22Rv1 (cell line): ENCODE results near the gene PCDH9.

Source experiments
- H3K27ac ChIP-seq: fragments of 450-650 bp; 2 replicates; pipeline ENCODE4 v1.5.1; 2017
- ZFX ChIP-seq: fragments of 450-650 bp; IDR thresholded peaks from 2 replicates; pipeline ENCODE4 v1.6.1; 2017; ENCODE audit warnings: antibody characterized with exemption, borderline replicate concordance
- TF ChIP-seq, protein P1 (sequence below): fragments of 450-650 bp; IDR thresholded peaks from 2 replicates; pipeline ENCODE4 v1.5.1; 2017; ENCODE audit warnings: mild to moderate bottlenecking

The PCDH9 gene

DNA sequence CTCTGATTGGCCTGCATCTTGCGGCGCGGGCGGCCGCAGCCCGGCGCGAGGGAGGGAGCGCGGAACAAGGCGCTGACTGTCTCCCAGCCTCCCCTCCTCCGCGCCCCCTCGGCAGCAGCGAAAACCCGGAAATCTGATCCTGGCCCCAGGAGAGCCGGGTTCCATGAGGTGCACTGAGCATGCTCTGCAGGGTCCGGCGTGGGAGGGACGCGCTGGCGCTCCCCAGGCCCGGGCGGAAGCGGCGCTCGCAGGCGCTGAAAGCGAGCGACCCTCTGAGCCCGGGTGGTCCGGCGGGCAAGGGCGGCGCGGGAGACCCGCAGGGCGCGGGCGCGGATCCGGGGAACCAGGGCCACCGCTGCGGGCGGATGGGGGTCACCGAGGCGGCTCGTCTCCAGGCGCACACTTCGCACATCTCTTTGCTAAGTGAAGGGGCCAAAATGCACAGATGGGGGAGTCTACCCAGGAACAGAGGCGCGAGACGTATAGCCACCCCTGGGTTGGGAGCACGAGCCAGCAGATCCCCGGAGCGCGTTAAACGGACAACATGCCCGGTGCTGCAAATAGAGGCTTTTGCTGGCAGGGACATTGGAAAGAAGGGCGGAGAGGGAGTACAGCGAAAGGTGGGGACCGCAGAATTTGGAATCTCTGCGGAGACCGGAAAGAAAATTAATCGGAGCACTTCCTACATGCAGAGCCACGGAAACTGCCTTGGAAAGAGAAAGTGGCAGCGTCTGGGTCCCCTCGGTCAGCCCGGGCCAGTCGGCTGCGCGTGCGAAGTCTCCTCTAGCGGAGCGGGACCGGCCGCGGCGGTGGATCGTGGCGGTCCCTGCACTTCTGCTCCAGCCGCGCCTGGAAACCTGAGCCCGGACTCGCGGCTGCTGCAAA is 510 bp upstream of the PCDH9 start:
- H3K27ac ChIP-seq, result peak overlapping the region; percentile 70
- TF ChIP-seq, protein P1, sequence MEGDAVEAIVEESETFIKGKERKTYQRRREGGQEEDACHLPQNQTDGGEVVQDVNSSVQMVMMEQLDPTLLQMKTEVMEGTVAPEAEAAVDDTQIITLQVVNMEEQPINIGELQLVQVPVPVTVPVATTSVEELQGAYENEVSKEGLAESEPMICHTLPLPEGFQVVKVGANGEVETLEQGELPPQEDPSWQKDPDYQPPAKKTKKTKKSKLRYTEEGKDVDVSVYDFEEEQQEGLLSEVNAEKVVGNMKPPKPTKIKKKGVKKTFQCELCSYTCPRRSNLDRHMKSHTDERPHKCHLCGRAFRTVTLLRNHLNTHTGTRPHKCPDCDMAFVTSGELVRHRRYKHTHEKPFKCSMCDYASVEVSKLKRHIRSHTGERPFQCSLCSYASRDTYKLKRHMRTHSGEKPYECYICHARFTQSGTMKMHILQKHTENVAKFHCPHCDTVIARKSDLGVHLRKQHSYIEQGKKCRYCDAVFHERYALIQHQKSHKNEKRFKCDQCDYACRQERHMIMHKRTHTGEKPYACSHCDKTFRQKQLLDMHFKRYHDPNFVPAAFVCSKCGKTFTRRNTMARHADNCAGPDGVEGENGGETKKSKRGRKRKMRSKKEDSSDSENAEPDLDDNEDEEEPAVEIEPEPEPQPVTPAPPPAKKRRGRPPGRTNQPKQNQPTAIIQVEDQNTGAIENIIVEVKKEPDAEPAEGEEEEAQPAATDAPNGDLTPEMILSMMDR, result no peak
- no peak for TF ChIP-seq ZFX

DNA sequence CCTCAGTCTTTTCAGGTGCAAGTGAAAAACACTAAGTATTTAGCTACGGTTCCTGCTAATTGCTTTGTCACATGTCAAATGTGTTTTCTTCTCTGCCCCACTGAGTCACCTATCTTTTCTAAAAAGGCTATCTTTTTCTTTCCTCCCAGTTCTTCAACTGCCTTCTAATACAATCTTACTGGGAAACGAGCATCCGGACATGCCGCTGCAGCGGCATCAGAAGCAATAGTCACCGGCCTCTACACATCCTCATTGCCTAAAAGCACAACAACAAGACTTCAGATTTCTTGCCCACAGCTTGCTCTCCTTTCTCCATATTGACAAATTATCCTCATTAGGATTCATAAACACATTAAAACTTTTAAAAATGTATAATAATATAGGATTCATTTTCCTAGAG is 1.2 kb downstream of the PCDH9 start:
- TF ChIP-seq ZFX, result no peak
- TF ChIP-seq, protein P1, result no peak
- H3K27ac ChIP-seq, result no peak overlapping the region

DNA sequence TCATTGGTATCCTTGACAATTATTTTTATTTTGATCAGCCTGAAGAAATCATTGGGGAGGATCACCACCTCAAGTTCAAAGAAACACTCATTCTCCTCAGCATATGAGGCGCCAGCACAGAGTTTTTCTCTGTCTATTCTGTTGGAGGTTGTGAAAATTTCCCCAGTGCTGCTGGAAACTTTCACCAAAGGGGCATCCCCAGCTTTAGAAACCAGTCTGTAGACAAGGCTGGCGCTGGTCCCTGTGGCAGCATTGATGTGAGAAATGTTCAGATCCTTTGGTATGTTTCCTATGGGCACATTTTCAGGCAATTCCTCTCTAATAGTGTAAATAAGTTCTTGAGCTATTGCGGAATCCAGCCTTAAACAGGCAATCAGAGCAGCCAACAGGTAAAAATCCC is 2.1 kb downstream of the PCDH9 start:
- H3K27ac ChIP-seq, result no peak overlapping the region
- TF ChIP-seq, protein P1, result no peak
- no peak for TF ChIP-seq ZFX

DNA sequence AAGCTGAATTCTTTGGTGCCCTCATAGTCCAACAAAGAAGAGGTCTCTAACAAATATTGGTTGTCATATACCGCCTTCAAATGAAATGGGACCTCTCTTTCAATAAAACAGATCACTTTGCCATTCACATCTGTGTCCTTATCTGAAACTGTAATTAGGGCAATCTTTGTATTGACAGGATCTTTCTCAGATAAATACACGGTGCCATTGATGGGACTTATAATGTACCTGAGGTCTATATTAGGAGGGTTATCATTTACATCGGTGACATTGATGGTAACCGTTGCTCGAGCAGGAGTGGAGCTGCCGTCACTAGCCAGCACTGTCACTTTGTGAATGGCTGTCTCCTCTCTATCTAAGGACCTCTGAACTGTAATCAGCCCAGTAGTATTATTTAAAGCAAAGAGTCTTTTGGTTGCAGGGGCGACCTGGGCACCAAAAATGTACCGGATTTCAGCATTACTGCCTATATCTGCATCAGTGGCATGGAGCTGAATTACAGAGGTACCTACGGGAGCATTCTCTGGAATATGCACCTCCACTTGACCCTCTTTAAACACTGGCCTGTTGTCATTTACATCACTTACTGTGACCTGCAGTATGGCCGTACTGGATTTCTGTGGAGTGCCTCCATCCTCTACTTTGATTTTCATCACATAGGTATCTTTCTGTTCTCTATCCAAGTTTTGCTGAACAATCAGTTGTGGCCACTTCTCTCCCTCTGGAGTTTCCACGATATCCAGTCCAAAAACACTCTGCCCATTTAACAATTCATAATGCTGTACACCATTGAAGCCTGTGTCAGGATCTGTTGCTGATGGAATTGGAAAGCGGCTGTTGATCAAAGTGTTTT is 2.8 kb downstream of the PCDH9 start:
- no peak for TF ChIP-seq ZFX
- TF ChIP-seq, protein P1, result no peak
- H3K27ac ChIP-seq, result no peak overlapping the region

DNA sequence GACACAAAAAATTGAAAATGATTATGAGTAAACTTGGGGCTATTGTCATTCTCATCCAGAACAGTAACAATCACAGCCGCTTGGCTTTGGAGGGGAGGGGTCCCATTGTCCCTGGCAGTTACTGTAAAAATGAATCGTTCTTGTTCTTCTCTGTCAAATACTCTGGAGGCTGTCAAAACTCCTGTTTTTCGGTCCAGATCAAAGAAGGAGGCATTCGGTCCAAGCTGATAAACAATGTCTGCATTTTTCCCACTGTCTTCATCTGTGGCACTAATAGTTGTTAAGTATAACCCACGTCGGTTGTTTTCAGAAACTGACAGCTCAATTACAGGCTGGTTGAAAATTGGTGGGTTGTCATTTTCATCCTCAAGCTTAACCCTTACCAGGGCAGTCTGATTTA is 3.4 kb downstream of the PCDH9 start:
- no peak for TF ChIP-seq ZFX
- TF ChIP-seq, protein P1, result no peak
- H3K27ac ChIP-seq, result no peak overlapping the region

DNA sequence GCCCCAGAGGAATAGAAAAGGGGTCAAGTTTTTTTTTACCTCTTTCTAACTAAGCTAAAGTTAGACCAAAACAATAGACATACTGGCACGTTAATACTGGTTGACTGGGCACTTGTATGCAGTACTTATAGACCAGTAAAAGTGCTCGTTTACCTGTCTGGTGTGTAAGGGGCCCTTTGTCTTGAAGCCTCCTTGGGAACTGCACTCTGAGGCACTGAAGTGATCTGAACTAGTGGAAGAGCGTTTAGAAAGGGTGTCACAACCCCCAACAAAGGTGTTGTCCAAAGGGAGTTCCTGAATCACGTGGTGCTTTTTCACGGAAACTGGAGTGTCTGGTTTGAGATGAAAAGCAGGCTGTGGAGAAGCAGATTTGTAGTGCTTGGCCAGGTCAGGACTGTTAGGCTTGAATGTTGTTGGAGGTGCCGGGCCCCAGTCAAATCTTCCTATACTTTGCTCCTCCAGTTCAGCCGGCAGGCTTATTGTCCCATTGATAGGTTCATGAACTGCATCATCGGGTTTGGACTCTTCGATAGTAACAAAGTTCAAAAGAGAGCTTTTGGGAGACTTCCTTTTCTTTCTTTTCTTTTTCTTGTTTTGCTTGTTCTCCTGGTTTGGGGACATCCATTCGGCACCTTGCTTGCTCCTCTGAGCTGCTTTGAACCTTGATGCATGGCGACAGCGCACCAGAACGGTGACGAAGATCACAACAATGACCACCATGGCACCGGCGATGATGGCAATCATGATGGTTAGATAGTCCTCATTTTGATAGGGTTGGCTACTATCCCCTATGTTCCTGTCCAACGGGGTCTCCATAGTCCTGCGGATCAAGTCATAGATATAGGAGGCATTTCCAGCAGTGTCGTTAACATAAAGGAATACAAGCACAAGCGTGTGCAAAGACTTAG is 4.6 kb downstream of the PCDH9 start:
- TF ChIP-seq, protein P1, result no peak
- TF ChIP-seq ZFX, result no peak
- no peak overlapping the region for H3K27ac ChIP-seq
